22Rv1 (cell line): ENCODE measurements around the gene ADNP2.

Experiments
- ZFX ChIP-seq: fragments of 450-650 bp; IDR thresholded peaks from 2 replicates; pipeline ENCODE4 v1.6.1; 2017; ENCODE audit warnings: antibody characterized with exemption, borderline replicate concordance
- TF ChIP-seq, protein P1 (sequence below): fragments of 450-650 bp; IDR thresholded peaks from 2 replicates; pipeline ENCODE4 v1.5.1; 2017; ENCODE audit warnings: mild to moderate bottlenecking

DNA sequence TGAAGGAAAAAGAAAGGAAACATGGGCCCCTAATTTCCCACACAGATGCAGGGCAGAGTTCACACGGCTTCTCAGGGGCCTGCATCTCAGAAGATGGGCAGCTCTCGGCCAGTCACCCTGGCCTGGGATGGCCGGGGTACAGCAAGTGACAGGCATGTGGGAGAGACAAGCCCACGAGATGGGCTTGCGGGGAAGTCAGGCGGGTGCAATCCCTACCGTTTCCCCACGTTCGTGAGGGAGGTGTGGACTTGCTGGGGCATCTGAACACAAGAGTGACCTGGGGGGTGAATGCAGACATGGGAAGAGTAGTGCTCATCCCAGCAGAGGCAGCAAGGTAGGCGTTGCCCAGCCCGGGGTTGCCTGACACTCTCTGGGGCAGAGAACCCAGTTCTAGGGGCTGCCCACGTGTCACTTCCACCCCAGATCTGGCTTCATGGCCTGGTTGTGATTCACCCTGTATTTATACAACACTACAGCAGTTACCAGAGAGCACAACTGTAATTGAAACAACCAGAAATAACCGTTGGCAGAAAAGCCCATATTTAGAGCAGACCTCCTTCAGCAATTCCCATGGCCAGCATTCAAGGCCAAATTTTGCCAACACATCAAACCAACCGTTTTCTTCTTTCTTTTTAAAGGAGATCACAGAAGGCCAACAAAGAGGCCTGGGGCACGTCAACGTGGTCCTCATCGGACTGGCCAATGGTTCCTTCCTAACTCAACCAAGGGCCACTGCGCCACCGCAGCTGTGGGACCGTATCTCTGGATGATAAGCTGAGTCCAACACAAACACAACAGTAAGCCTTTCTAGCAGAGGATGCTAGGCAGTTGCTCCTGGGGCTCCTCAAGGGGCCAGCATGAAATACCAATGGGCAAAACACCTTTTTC is 79.8 kb downstream of the ADNP2 start:
- TF ChIP-seq, protein P1, sequence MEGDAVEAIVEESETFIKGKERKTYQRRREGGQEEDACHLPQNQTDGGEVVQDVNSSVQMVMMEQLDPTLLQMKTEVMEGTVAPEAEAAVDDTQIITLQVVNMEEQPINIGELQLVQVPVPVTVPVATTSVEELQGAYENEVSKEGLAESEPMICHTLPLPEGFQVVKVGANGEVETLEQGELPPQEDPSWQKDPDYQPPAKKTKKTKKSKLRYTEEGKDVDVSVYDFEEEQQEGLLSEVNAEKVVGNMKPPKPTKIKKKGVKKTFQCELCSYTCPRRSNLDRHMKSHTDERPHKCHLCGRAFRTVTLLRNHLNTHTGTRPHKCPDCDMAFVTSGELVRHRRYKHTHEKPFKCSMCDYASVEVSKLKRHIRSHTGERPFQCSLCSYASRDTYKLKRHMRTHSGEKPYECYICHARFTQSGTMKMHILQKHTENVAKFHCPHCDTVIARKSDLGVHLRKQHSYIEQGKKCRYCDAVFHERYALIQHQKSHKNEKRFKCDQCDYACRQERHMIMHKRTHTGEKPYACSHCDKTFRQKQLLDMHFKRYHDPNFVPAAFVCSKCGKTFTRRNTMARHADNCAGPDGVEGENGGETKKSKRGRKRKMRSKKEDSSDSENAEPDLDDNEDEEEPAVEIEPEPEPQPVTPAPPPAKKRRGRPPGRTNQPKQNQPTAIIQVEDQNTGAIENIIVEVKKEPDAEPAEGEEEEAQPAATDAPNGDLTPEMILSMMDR = no peak
- TF ChIP-seq ZFX = no peak
